Parietal lobe (tissue), 1 donor: ENCODE results near the gene MFAP3. TPM values are rescaled to one million over a fixed set of nuclear protein-coding genes. Genes with fewer than 3 reads are reported as not detected.

Experiments used
- total RNA-seq: library from RNA; depleted of rRNA; stranded (reverse); fragments of >200 nt; gene quantifications from one replicate; pipeline ENCODE4 v1.2.3, GENCODE V29; 2014

The MFAP3 gene
- 168 TPM for total RNA-seq

DNA sequence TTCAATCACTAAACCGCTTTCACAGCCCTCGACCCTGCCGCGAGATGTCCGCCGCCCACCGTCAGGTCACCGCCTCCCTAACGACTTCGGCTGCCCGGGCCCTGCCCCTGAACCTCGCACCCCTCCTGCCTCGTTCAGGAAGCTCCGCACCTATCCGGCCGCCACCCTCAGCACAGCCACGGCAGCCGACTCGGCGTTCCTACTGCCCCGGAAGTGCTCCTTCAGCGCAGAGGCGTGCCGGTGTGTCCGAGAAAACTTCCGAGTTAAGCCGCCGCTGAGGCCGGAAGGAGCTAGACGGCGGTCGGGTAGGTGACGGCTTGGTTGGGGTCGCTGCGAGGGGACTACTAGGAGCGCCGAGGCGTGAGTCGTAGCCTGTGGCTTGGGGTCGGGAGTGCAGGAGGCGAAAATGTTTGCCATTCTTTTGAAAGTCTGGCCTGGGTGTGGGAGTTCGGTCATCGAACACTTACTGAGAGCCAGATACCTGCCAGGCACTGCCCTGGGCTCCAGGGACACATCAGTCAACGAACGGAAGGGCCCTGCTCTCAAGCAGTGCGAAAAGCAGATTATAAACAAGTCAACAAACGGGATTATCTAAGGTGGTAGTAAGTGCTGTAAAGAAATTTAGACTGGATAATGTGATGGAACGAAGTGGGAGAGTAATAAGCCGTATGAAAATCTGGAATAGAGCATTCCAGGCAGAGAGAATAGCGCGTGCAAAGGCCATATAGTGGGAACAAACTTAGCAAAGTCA lies at the start of gene MFAP3, which contains the start of gene FAM114A2:
MFAP3 (plus strand) TSS at position 261 of the 751 bp plus-strand sequence. CDS start 10,756 bp downstream, outside the sequence.
FAM114A2 (minus strand) TSS at position 204 of the 751 bp plus-strand sequence. CDS start 3,957 bp downstream, outside the sequence.

Other genes starting within 250 kb of the MFAP3 start
- 23.5 TPM for gene FAM114A2, start 57 bp upstream of the MFAP3 start, total RNA-seq
- 18.2 TPM for gene GALNT10, start 151.8 kb downstream of the MFAP3 start, total RNA-seq